ENCODE data around the gene HS2ST1.
A peak's percentile ranks its signal among the peaks of the same experiment; 100 is the strongest.

Gene HS2ST1

GRCh38 chr1:87028576-87028975, 114.1 kb downstream of the HS2ST1 start:
- Mint-ChIP-seq H3K36me3 (ENCODE audit: low read depth) (no peaks in the 10 kb centered on the region), H3K4me3 (no peak overlapping the region), H3K4me1 (ENCODE audit: low read depth) (peaks cover 10% of the 10 kb centered on the region), H3K9me3 (no peaks in the 10 kb centered on the region), H3K27ac (no peak overlapping the region), H3K27me3 (ENCODE audit: low read depth) (no peaks in the 10 kb centered on the region)
- no peak for DNase-seq (ENCODE audit: low spot score)

DNA sequence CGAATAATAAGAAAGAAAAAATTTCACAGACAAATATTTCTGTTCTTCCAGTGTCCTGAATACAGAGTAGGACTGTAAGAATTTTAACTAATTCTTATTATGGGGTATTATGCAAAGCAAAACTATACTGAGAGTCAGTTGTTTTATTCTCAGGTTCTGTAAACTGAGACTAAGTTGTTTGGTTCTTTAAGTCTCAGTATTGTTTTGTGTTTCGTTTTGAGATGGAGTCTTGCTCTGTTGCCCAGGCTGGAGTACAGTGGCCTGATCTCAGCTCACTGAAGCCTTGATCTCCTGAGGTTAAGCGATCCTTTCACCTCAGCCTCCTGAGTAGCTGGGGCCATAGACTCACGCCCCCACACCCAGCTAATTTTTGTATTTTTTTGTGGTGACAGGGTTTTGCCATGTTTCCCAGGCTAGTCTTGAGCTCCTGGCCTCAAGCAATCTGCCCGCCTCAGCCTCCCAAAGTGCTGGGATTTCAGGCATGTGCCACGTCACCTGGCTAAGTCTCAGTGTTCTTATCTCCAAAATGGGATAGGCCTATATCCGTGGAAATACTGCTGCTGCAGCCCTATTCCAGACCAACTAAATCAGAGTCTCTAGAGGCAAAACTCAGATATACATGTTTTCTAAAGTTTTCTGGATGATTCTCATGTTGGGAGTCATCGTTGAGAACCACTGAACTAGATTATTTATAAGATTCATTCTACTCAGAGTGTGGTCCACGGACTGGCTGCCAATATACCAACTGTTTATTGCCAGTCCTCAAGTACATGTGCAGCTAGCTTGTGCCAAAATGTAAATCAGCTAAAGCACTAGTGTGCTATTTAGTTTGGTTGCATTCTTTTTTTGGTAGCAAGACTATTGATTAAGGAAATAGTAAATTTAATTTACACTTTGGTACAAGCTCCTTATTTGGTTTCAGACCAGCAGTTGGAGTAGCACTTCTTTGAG, 116.6 kb downstream of the HS2ST1 start:
- Mint-ChIP-seq H3K27me3 (ENCODE audit: low read depth) (no peaks in the 10 kb centered on the region), H3K27ac (no peak overlapping the region), H3K4me1 (ENCODE audit: low read depth) (peaks cover 3% of the 10 kb centered on the region), H3K4me3 (no peak overlapping the region), H3K36me3 (ENCODE audit: low read depth) (no peaks in the 10 kb centered on the region), H3K9me3 (no peaks in the 10 kb centered on the region)
- DNase-seq (ENCODE audit: low spot score): no peak

DNA sequence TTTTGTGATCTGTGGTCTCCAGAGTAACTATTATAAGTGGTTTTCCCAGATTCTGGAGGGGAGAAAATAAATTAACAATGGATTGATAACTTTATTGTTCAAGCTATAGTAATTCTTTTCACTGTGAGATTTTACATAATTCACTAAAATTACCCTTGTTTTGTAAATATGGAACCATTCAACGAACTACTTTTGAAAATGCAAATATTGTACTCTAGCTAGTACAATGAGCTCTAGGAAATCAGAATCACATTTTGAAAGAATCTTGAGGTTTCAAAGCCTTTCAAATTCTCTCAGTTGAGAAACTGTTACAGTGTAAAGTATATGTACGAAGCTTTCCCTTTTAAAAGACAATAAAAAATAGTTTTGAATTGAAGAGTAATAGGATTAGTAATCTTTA, 119.9 kb downstream of the HS2ST1 start:
- Mint-ChIP-seq H3K9me3 (no peaks in the 10 kb centered on the region), H3K4me3 (no peak overlapping the region), H3K4me1 (ENCODE audit: low read depth) (no peaks in the 10 kb centered on the region), H3K36me3 (ENCODE audit: low read depth) (no peaks in the 10 kb centered on the region), H3K27ac (no peak overlapping the region), H3K27me3 (ENCODE audit: low read depth) (no peaks in the 10 kb centered on the region)
- no peak for DNase-seq (ENCODE audit: low spot score)

DNA sequence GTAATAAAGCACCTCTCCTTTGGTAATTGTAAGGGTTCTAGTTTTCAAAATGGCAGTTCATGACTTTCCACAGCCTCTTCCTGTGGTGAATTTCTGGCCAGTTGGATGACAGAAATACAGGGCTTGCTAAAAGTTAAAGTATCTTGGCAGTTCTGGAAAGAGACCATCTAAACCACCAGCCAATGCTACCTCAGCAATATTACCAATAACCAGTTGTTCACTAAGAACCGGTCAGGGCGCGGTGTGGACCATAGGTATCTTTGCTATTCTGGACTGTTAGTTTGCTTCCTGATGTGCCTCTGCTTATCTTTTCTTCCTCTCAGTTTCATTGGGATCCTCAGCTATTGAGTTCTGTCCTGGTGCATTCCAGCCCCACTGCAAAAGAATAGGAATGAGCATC, 124.7 kb downstream of the HS2ST1 start:
- Mint-ChIP-seq H3K36me3 (ENCODE audit: low read depth) (no peaks in the 10 kb centered on the region), H3K9me3 (no peaks in the 10 kb centered on the region), H3K4me1 (ENCODE audit: low read depth) (peaks cover 24% of the 10 kb centered on the region), H3K27ac (no peak overlapping the region), H3K27me3 (ENCODE audit: low read depth) (no peaks in the 10 kb centered on the region), H3K4me3 (no peak overlapping the region)
- DNase-seq (ENCODE audit: low spot score): no peak

DNA sequence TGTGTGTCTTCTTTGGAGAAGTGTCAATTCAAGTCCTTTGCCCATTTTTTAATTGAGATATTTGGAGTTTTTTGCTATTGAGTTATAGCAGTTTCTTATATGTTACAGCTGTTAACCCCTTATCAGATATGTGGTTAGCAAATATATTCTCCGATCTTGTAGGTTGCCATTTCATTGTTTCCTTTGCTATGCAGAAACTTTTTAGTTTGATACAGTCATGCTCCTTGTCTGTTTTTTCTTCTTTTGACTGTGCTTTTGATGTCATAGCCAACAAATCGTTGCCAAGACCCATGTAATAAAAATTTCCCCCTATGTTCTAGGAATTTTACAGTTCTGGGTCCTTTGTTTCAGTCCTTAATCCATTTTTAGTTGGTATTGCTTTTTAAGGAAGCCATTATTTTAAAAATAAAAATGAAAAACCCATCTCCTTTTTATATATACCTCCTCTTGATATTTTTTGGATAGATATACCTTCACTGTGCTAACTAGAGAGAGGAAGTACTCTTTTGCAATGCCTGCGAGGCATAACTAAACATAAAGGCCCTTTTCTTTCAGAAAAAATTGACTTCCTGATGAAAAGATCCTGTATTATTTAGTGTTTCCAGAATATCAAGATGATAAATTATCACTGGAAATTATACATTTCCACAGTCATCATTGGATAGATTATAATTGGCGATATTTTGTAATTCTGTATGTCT, 127.8 kb downstream of the HS2ST1 start:
- Mint-ChIP-seq H3K4me1 (ENCODE audit: low read depth) (peaks cover 43% of the 10 kb centered on the region), H3K9me3 (peaks cover 5% of the 10 kb centered on the region), H3K27ac (peak overlapping the region; percentile 68), H3K4me3 (peak overlapping the region; percentile 14), H3K36me3 (ENCODE audit: low read depth) (peaks cover 8% of the 10 kb centered on the region), H3K27me3 (ENCODE audit: low read depth) (no peaks in the 10 kb centered on the region)
- no peak for DNase-seq (ENCODE audit: low spot score)

DNA sequence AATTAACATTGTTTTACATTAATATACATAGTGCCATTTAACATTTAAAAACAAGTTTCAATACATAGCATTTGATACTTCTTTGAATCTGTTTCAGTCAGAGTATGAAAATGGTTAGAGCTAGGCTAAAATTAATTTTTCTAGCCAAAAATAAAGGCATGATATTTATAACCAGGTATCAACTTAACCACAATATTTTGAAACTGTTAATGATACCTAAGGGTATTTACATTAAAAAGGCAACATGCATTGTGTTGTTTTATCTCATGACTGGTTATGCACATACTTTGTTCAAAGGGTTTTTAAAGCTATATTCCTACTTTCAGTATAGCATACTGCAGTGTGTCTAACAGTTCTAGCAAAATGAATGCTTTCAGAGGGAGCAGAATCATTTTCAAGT, 130.0 kb downstream of the HS2ST1 start:
- H3K4me1 Mint-ChIP-seq (ENCODE audit: low read depth): peaks cover 43% of the 10 kb centered on the region
- no peak overlapping the region for H3K4me3 Mint-ChIP-seq
- no peak for DNase-seq (ENCODE audit: low spot score)
- peaks cover 10% of the 10 kb centered on the region for H3K36me3 Mint-ChIP-seq (ENCODE audit: low read depth)
- peak overlapping the region; percentile 93 for H3K27ac Mint-ChIP-seq
- H3K9me3 Mint-ChIP-seq: peaks cover 20% of the 10 kb centered on the region
- no peaks in the 10 kb centered on the region for H3K27me3 Mint-ChIP-seq (ENCODE audit: low read depth)

- Mint-ChIP-seq H3K4me3 (peak overlapping the region; percentile 7), H3K9me3 (peaks cover 20% of the 10 kb centered on the region), H3K36me3 (ENCODE audit: low read depth) (peaks cover 10% of the 10 kb centered on the region), H3K27me3 (ENCODE audit: low read depth) (no peaks in the 10 kb centered on the region), H3K27ac (peak overlapping the region; percentile 93), H3K4me1 (ENCODE audit: low read depth) (peaks cover 44% of the 10 kb centered on the region)
- DNase-seq (ENCODE audit: low spot score): peak; percentile 41
Observed at GRCh38 chr1:87044840-87045239, 130.4 kb downstream of the HS2ST1 start.

DNA sequence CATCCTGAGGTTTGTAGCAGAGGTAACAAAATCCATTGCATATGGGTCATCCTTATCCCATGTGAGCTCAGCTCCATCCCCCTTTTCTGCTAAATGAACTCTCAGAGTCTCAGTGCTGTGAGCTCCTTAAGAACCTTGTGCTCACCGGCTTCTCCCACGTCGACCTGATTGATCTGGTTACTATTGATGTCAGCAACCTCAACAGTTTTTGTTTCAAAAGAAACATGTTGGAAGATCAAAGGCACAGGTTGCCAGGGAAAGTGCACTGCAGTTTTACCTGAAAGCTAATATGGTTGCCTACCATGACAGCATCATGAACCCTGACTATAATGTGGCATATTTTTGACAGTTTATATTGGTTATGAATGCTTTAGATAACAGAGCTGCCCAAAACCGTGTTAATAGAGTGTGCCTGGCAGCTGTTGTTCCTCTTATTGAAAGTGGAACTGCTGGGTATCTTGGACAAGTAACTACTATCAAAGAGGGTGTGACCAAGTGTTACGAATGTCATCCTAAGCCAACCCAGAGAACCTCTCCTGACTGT, 131.4 kb downstream of the HS2ST1 start:
- Mint-ChIP-seq H3K9me3 (peaks cover 20% of the 10 kb centered on the region), H3K27ac (peak overlapping the region; percentile 93), H3K27me3 (ENCODE audit: low read depth) (no peaks in the 10 kb centered on the region), H3K36me3 (ENCODE audit: low read depth) (peaks cover 10% of the 10 kb centered on the region), H3K4me1 (ENCODE audit: low read depth) (peaks cover 45% of the 10 kb centered on the region), H3K4me3 (peak overlapping the region; percentile 76)
- DNase-seq (ENCODE audit: low spot score): peak; percentile 71

GRCh38 chr1:87046951-87047350, 132.5 kb downstream of the HS2ST1 start:
- Mint-ChIP-seq H3K27ac (no peak overlapping the region), H3K27me3 (ENCODE audit: low read depth) (no peaks in the 10 kb centered on the region), H3K9me3 (peaks cover 20% of the 10 kb centered on the region)

DNA sequence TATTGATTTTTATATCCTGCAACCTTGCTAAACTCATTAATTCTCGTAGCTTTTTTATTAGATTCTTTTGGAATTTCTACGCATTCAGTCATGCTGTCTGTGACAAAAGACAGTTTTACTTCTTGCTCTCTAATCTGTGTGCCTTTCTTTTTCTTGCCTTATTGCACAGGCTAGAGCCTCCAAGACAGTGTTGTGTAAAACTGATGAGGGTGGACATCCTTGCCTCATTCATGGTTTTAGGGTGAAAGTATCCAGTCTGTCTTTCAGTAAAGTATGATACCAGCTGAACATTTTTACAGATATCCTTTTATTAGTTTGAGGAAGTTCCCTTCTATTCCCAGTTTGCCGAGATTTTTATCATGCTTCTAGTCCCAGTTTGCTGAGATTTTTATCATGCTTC, 133.8 kb downstream of the HS2ST1 start:
- DNase-seq (ENCODE audit: low spot score): no peak
- Mint-ChIP-seq H3K9me3 (peaks cover 20% of the 10 kb centered on the region), H3K27ac (no peak overlapping the region), H3K36me3 (ENCODE audit: low read depth) (peaks cover 10% of the 10 kb centered on the region), H3K4me3 (no peak overlapping the region), H3K4me1 (ENCODE audit: low read depth) (peaks cover 29% of the 10 kb centered on the region), H3K27me3 (ENCODE audit: low read depth) (no peaks in the 10 kb centered on the region)

More at GRCh38 chr1:87046951-87047350, 132.5 kb downstream of the HS2ST1 start:
- peaks cover 10% of the 10 kb centered on the region for H3K36me3 Mint-ChIP-seq (ENCODE audit: low read depth)
- H3K4me3 Mint-ChIP-seq: no peak overlapping the region
- H3K4me1 Mint-ChIP-seq (ENCODE audit: low read depth): peaks cover 37% of the 10 kb centered on the region
- DNase-seq (ENCODE audit: low spot score): no peak

- peaks cover 5% of the 10 kb centered on the region for H3K36me3 Mint-ChIP-seq (ENCODE audit: low read depth)
- no peak overlapping the region for H3K27ac Mint-ChIP-seq
- no peak overlapping the region for H3K4me3 Mint-ChIP-seq
- no peak for DNase-seq (ENCODE audit: low spot score)
- H3K4me1 Mint-ChIP-seq (ENCODE audit: low read depth): peaks cover 7% of the 10 kb centered on the region
- peaks cover 18% of the 10 kb centered on the region for H3K9me3 Mint-ChIP-seq
- no peaks in the 10 kb centered on the region for H3K27me3 Mint-ChIP-seq (ENCODE audit: low read depth)
Observed at GRCh38 chr1:87051965-87052364, 137.5 kb downstream of the HS2ST1 start.

GRCh38 chr1:87052400-87052799, 138.0 kb downstream of the HS2ST1 start:
- Mint-ChIP-seq H3K27ac (no peak overlapping the region), H3K27me3 (ENCODE audit: low read depth) (no peaks in the 10 kb centered on the region), H3K9me3 (peaks cover 14% of the 10 kb centered on the region)

GRCh38 chr1:87052961-87053360, 138.5 kb downstream of the HS2ST1 start:
- Mint-ChIP-seq H3K9me3 (peaks cover 8% of the 10 kb centered on the region), H3K27ac (no peak overlapping the region), H3K4me1 (ENCODE audit: low read depth) (peaks cover 9% of the 10 kb centered on the region), H3K4me3 (no peak overlapping the region), H3K36me3 (ENCODE audit: low read depth) (no peaks in the 10 kb centered on the region), H3K27me3 (ENCODE audit: low read depth) (no peaks in the 10 kb centered on the region)
- no peak for DNase-seq (ENCODE audit: low spot score)

More at GRCh38 chr1:87052400-87052799, 138.0 kb downstream of the HS2ST1 start:
- peaks cover 2% of the 10 kb centered on the region for H3K36me3 Mint-ChIP-seq (ENCODE audit: low read depth)
- H3K4me3 Mint-ChIP-seq: no peak overlapping the region
- DNase-seq (ENCODE audit: low spot score): no peak
- peaks cover 7% of the 10 kb centered on the region for H3K4me1 Mint-ChIP-seq (ENCODE audit: low read depth)

- DNase-seq (ENCODE audit: low spot score): no peak
- no peaks in the 10 kb centered on the region for H3K36me3 Mint-ChIP-seq (ENCODE audit: low read depth)
- no peak overlapping the region for H3K27ac Mint-ChIP-seq
- H3K4me1 Mint-ChIP-seq (ENCODE audit: low read depth): peaks cover 11% of the 10 kb centered on the region
- H3K4me3 Mint-ChIP-seq: no peak overlapping the region
- no peaks in the 10 kb centered on the region for H3K27me3 Mint-ChIP-seq (ENCODE audit: low read depth)
- peaks cover 4% of the 10 kb centered on the region for H3K9me3 Mint-ChIP-seq
Observed at GRCh38 chr1:87053446-87053845, 139.0 kb downstream of the HS2ST1 start.

All from T-helper 2 cell treated with Interferon-gamma antibody and Interleukin-4, amounts not matched to agents 5 μg/mL and 100 μg/mL, for 36 hours (primary cell).